HG02885 (cell line): Measurements from ENCODE around the gene TBCD.

Experiments used
- ATAC-seq: cut with Tn5 transposase; IDR thresholded peaks from one replicate; pipeline ENCODE4 v1.9.1; 2021; ENCODE audit warnings: mild to moderate bottlenecking; ENCODE audit not compliant: unreplicated experiment, poor library complexity

The TBCD gene

DNA sequence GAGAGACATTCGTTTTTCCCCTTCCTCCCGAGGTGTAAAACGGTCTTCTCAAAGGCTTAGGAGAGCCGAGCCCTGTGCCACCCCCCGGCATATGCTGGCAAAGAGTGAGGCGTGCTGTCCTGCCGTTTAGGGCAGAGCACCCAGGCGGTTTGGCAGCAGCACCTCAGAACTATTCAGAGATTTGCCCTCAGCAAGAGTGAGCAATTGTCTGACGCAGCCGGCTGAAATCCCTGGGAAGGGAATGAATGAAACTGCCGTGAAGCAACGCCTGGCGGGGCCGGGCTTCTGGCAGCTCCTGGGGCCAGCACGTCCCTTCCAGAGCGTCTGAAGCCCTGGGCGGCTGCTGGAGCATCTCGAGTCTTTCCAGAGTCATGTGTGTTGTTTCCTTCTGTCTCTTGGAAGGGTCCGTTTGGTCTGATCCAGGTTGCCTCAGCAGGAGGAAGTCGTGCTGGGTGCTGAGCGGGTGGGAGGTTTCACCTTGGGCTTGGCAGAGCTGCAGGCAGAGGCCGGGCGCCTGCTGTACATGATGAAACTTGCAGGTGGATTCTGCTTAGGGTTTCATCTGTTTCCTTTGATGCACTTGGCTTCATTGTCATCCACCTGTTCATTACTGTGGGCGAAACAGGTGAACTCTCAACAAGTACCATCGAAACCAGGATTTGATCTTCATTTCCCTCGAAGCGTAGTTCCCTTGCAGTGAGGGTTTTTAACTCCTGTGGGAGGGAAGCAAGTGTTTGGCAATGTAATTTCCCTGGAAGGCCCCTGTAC lies 35.4 kb downstream of the TBCD start:
- no peak for ATAC-seq

DNA sequence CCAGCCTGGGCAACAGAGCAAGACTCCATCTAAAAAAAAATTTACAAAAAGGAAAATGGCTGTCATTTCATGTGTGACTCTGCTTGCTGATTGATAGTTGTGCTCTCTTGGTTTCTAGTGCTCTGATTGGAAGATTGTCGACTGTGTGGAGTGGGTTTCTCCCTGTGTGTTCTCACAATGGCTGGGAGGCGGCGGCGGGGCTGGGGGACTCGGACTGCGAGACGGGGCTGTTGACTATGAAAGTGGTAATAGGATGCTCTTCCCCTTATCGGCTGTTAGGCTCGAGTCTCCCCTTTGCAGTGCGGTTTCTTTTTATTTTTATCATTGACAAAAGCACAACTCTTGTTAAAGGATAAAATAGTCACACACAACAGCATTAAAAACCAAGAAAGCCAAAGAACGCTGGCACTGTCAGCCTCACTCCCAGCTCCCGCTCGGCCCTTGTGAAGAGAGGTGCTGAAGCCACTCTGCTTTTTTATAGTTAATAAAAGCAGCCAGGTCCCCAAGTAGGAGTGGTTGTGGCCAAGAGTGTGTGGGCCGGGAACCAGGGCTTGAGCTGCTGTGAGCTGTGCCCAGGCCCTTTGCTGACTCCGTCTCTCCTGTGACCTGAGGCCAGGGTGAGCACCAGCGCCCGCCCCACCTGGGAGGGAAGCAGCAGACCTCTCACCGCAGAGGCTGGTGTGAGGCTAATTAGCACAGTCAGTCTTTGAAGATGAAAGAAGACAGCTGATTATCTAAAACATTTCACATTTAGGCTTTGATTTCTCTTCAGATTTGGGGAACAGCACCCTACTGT lies 36.5 kb downstream of the TBCD start:
- ATAC-seq, result no peak

DNA sequence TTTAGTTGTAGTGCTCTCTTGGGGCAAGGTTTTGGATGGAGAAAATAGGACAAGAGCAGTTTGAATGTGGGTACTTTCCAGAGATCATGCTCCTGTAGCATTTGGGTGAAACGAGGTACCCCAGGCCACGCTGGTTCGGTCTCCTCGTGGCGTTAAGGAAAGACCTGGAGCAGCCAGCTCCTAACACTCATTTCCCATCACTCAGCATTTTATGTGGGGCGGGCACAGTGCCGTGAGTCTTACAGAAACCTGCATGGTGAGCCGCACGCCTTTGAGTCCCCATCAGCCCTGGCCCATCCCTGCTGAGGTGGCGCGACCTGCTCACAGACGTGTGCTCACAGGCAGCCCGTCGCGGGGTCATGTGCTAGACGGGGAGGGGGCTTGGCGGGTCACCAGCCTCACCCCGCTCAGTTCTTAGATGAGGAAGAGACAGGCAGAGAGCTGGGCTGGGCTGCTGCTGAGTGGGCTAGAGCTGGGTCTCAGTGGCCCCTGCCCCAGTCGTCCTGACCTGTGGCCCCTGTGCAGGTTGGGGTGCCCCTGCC lies 37.3 kb downstream of the TBCD start:
- ATAC-seq, result no peak

DNA sequence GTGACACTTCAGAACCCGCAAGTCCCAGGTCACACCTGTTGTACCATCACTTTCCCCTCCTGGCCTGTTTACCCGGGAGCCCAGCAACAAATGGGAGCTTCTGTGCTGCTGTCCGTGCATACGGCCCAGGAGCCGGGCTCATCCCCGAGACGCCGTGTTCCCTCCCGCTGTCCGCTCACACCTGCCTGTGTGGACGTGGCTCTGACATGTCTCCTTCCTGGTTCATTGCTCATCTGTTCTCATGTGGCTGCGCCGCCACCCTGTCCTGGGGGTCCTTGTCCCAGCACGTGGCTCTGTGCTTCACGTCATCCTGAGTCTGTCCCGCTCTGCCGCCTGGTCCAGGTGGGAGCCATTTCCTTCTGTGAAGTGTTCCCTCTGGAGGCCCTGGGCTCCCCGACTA lies 37.9 kb downstream of the TBCD start:
- ATAC-seq, result no peak

DNA sequence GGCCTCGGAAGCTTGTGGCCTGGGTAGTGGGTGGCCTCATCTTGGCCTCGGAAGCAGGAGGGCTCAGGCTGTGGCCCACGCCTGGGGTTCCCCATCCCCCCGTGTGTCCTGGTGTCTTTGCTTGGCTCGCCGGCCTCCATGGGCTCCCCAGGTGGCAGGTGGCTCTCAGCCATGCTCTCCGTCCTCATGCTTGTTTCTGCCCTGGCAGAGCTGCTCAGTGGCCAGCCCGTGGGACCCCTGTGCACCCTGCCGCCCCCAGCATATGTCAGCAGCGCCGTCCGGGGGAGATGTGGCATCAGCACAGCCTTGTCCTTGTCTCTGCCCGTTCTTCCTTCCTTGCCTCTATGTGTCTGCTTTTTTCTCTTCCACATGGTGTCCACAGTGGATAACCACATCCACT lies 38.5 kb downstream of the TBCD start:
- ATAC-seq, result no peak

- ATAC-seq, result no peak
Observed at GRCh38 chr17:82791532-82791931, 39.7 kb downstream of the TBCD start.

GRCh38 chr17:82793974-82794630 lies 42.2 kb downstream of the TBCD start:
- ATAC-seq, result no peak

DNA sequence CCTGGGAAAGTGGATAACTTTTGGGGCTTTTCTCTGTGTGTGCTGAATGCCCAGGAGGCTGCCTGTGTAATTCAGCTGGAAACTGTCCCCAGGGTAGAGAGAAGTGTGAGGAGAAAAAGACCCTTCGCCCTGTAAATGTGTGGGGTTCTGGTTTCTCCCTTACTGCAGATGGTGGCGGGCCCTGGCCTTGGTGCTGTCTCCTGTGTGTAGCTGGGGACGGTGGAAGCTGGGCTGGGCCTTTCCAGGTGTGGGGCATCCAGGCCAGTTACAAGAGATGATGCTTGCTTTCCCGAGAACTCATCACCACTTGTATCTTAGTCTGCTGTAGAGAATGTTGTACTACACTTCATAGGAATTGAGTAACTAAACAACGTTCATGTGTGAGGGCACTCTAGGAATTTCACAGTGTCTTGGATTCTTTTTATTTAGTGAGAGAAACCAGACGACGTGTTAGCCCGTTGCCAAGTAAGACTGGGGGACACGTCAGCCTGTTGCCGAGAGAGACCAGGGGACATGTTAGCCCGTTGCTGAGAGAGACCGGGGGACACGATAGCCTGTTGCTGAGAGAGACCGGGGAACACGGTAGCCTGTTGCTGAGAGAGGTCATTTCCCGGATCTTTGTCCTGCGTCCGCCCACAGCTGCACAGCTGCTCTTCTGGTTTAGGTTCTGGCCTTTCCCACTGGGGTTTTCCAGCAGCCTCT lies 43.1 kb downstream of the TBCD start:
- no peak for ATAC-seq

DNA sequence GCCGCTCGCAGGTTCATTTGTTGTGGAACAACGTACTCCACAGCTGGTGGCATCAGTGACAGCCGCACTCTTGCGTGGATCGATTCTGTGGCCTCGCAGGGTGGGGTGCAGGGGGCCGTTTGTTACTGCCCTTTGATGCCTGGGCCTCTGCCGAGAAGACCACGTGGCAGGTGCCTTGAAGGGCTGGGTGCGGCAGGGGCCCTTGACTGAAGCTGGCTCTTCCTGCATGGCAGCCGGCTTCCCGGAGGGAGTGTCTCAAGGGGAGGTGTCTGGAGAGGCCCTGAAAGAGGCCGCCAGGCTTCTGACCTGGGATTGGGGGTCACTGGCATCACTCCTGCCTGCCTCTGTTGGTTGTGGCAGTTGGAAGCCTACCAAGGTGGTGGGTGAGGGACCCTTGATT lies 43.8 kb downstream of the TBCD start:
- ATAC-seq, result no peak

DNA sequence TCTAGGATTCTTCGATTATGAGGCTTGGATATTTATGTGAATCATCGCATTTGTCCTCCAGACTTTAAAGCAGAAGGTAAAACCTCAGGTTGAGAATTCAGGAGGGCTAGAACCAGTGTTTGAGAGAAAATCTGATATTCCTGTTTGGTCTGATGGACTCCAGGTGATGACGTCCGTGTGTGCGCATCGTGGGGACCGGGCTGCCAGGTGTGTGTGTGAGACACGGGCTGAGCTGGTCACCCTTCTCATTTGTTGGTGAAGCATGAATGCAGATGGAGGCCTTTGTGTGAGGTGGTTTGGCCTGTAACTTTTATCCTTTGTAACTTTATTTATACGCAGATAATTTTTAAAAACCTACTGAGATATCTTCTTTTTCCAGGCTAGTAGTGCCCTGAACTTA lies 45.2 kb downstream of the TBCD start:
- ATAC-seq, result no peak

- ATAC-seq, result no peak
Observed at GRCh38 chr17:82798752-82799151, 46.9 kb downstream of the TBCD start.

- no peak for ATAC-seq
Observed at GRCh38 chr17:82799591-82799990, 47.7 kb downstream of the TBCD start.

- no peak for ATAC-seq
Observed at GRCh38 chr17:82800885-82801284, 49.0 kb downstream of the TBCD start.

DNA sequence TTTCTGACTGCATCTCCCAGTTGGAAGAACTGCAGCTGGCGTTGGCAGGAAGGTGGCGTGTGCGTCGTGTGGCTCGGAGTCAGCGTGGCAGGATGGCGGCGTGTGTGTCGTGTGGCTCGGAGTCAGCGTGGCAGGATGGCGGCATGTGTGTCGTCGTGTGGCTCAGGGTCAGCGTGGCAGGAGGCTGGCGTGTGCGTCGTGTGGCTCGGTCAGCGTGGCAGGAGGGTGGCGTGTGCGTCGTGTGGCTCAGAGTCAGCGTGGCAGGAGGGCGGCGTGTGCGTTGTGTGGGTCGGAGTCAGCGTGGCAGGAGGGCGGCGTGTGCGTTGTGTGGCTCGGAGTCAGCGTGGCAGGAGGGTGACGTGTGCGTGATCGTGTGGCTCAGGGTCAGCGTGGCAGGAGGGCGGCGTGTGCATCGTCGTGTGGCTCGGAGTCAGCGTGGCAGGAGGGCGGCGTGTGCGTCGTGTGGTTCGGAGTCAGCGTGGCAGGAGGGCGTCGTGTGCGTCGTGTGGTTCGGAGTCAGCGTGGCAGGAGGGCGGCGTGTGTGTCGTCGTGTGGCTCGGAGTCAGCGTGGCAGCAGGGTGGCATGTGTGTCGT lies 49.6 kb downstream of the TBCD start:
- no peak for ATAC-seq

GRCh38 chr17:82802075-82802780 lies 50.4 kb downstream of the TBCD start:
- no peak for ATAC-seq

DNA sequence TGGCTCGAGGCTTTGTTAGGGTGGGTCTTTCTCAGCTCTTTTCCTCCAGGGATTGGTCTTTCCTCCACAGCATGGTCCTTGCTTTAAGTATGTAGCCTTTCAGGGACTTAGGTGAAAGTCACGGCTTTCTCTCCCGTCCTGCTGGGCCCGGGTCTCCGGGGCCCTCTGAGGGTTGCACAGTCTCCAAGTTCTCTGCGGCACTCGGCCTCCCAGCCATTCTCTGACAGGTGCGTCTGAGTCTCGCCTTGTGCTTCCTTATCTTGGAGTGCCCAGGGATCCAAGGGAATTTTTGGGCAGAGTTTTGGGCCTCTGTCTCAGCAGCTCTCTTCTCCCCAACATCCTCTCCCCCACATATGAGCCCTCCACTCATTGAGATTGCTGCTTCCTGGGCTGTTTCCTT lies 51.3 kb downstream of the TBCD start:
- ATAC-seq, result no peak

DNA sequence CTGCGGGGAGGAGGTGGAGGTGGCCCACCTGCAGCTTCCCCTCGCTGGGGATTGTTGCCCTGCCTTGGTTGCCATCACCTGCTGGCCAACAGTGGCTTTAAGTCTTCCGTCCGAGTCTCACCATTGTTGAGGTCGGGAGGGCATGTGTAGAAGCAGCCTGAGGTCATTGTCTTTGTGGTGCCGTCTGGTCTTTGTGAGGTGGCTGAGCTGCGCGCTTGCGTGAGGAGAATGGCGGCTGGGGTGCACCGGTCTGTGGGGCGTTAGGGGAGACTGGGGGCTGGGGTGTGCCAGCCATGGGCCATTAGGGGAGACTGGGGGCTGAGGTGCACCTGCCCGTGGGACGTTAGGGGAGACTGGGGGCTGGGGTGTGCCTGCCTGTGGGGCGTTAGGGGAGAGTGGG lies 51.7 kb downstream of the TBCD start:
- ATAC-seq, result no peak

DNA sequence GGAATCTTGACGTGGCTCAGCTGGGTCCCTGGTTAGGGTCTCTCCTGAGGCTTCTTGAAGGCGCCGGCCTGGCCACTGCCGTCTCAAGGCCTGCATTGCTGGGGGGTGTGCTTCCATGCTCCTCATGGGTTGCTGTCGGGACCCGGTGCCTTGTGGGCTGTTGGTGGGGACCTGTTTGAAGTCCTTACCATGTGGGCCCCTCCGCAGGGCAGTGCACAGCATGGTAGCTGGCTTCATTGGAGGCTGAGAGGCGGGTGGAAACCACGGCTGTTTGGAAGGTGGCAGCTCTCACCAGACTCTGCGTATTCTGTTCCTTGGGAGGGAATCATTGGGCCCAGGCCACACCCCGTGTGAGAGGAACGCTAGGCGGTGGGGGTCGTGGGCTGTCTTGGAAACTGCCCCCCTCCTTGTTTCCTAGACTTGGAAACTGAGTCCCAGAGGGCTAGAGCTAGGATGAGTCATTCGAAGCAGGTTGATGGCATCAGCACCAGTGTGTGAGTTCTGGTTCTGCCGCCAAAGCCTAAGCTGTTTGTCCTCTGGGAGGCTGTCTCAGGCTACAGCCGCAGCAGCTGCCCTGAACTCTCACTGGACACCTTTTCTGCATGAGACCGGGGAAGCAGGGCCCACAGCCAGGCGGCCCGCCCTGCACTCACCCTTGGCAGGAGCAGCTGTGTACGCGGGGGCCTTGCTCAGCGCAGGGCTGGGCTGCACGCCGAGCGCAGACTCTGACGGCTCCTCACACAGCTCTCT lies 52.8 kb downstream of the TBCD start:
- ATAC-seq, result no peak

DNA sequence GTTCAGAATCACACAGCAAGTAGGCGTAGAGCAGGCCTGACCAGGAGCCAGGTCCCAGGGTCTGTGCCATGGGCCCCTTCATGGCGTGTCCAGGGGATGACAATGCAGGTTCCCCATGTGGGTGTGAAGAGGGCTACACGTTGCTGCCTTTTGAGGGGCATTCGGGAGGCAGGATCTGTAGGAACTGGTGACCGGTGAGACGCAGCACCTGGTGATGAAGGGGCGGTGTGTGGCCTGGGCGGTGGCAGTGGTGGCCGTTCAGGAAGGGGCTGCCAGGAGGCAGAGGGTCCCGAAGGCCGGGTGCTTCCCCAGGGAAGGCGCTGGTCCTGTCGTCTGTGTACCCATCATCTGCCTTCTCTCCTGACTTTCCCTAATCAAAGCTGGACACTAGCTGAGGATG lies 53.4 kb downstream of the TBCD start:
- no peak for ATAC-seq
